Natural killer cell treated with Interleukin-12 subunit alpha and Interleukin-12 subunit beta and Interleukin-15 and Interleukin-18, amount 100 ng/mL, for 72 hours (primary cell): ENCODE results near the gene OR4D9. TPM values are rescaled to one million over a fixed set of nuclear protein-coding genes. Genes with fewer than 3 reads are reported as not detected.
"Not testable (repeated sequence)": the region's sequence is repeated elsewhere in the genome, so short reads cannot be mapped to it uniquely, and the experiment has no call there.

Source experiments
- ATAC-seq, 2 donors: fragments of 150-1000 bp; cut with Tn5 transposase in 1 of 2; sonication (Bioruptor Pico), chemical (Tn5 transposase) in 1 of 2; 2 replicates each; pipeline ENCODE4 v1.10.0; 2021
- DNase-seq: peaks from one replicate; pipeline ENCODE4 v3.0.0; 2022; ENCODE audit warnings: low spot score
- H3K27ac Mint-ChIP-seq, 2 donors: 1 replicate in 1 of 2; 2 replicates in 1 of 2; pipeline ENCODE4 v1.8.0; 2022; ENCODE audit warnings: mixed read lengths in 2 of 2, mild to moderate bottlenecking in 1 of 2, moderate library complexity in 1 of 2
- H3K27me3 Mint-ChIP-seq, 2 donors: 1 replicate in 1 of 2; 2 replicates in 1 of 2; pipeline ENCODE4 v1.8.0; 2022; ENCODE audit warnings: mixed read lengths in 2 of 2
- H3K36me3 Mint-ChIP-seq: one replicate; pipeline ENCODE4 v1.8.0; 2022; ENCODE audit warnings: mixed read lengths
- H3K4me1 Mint-ChIP-seq, 2 donors: 1 replicate in 1 of 2; 2 replicates in 1 of 2; pipeline ENCODE4 v1.8.0; 2022; ENCODE audit warnings: low read depth in 2 of 2, mixed read lengths in 2 of 2, mild to moderate bottlenecking in 1 of 2
- H3K4me3 Mint-ChIP-seq: one replicate; pipeline ENCODE4 v1.8.0; 2022; ENCODE audit warnings: mixed read lengths
- H3K9me3 Mint-ChIP-seq: 2 replicates; pipeline ENCODE4 v1.8.0; 2022; ENCODE audit warnings: mixed read lengths
- total RNA-seq, 2 donors: library from RNA; stranded (reverse); gene quantifications; one replicate each; pipeline ENCODE4 v1.2.3, GENCODE V29; 2022

The OR4D9 gene
- not detected for total RNA-seq

DNA sequence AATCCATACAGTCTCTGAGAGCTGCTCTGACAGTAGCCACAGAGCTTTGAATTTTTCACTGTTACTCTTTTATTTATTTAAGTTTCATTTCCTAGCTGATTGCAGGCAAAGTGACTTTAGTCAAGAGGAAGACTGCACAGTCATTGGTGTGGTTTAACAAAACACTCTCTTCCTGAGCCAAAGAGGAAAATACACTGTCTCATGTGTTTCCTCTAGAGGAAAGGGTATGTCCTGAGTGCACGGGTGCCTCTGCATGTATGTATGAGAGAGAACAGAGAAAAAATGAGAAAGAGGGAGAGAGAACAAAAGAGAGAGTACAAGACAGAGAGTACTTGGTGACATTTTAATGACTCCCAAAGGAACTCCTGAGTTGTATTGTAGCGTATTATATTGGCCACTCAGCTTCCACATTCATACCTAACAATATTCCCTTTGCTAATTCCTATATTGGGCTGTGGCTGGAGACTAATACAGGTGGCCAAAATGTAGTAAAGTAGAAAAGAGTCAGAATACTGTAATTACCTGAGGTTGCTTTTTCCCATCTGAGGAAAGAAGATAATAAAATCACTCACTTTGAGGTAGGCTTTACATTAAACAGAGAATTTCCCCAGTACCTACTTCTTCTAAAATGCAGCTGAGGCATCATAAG, at the start of gene OR4D9:
OR4D9 (plus strand) TSS at position 599 of the 649 bp plus-strand sequence. CDS start 3,374 bp downstream, outside the sequence.
- Mint-ChIP-seq H3K4me1 (peaks cover 2 to 10% of the 10 kb centered on the region in 2 donors), H3K9me3 (no peaks in the 10 kb centered on the region), H3K4me3 (peak within 1 kb of the TSS; percentile 20), H3K27me3 (peaks cover 10 to 23% of the 10 kb centered on the region in 2 donors), H3K27ac (no peak within 1 kb of the TSS), H3K36me3 (no peaks in the 10 kb centered on the region)
- no peak for ATAC-seq
- DNase-seq: no peak

DNA sequence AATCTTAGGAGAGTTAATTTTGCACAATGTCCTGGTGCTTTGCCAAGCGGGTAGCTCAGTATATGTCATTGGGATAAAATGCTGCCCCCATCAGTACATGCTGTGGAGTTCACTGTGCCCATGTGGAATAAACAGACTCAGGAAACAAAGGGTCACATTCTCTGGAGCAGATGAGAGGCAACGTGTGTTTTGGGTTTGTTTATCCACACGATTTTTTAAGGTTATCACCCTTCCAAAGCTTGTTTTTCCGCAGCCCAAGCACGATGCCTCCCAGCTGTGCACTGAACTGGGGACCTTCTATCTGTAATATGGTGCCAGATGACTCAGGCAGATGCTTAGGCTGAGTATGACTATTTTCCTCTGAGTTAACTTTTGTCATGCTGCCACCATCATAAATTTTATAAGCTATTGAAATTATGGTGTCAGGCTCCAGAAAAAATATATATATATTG, 48.1 kb upstream of the OR4D9 start:
- Mint-ChIP-seq H3K4me3 (no peak overlapping the region), H3K4me1 (no peaks in the 10 kb centered on the region), H3K27me3 (peaks cover 13 to 40% of the 10 kb centered on the region in 2 donors), H3K27ac (no peak overlapping the region), H3K9me3 (no peaks in the 10 kb centered on the region), H3K36me3 (no peaks in the 10 kb centered on the region)
- DNase-seq (no peak), ATAC-seq (peak in 1 of 2 donors; percentile 53)

DNA sequence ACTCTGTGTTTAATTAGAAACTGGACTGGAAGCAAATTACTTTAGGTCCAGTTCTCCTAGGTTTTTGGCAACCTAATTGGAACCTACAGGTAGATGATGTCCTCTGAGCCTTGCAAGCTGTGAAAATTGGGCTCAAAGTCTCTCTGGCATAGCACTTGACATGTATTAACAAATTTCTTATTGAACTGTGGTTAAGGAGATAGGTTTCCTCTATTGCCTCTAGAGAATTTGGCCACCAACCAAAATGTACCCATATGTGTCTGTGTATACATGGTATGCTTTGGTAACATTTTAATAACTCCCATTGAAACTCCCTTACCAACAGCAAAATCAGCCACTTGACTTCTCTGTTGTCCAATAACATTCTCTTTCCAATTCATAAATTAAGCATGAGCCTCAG, 38.3 kb upstream of the OR4D9 start, which contains the start of gene OR4D10:
OR4D10 (plus strand) TSS at position 301 of the 400 bp plus-strand sequence. CDS start 4,115 bp downstream, outside the sequence.
- Mint-ChIP-seq H3K4me1 (peaks cover 0 to 3% of the 10 kb centered on the region in 2 donors), H3K27me3 (peaks cover 13 to 31% of the 10 kb centered on the region in 2 donors), H3K4me3 (no peak within 1 kb of the TSS), H3K36me3 (no peaks in the 10 kb centered on the region), H3K27ac (no peak within 1 kb of the TSS), H3K9me3 (no peaks in the 10 kb centered on the region)
- DNase-seq (no peak), ATAC-seq (no peak)

DNA sequence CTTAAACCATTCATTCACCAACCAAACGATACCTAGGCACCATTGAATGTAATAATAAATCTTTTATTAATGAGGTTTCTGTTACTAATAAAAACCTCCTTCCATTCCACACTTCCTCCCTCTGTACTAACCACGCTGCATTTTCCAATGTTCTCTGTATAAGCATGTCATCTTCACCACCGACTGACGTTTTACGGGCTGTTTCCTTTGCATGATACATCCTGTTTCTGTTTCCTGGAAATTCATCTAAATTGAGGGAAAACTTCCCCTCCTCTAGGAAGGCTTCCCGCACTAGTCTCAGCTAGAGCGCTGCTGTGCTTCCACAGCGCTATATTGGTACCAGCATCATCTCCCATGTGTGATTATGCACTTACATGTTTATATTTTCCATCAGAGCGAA, 36.2 kb upstream of the OR4D9 start:
- H3K9me3 Mint-ChIP-seq: no peaks in the 10 kb centered on the region
- no peak for DNase-seq
- H3K4me1 Mint-ChIP-seq: peaks cover 0 to 3% of the 10 kb centered on the region in 2 donors

DNA sequence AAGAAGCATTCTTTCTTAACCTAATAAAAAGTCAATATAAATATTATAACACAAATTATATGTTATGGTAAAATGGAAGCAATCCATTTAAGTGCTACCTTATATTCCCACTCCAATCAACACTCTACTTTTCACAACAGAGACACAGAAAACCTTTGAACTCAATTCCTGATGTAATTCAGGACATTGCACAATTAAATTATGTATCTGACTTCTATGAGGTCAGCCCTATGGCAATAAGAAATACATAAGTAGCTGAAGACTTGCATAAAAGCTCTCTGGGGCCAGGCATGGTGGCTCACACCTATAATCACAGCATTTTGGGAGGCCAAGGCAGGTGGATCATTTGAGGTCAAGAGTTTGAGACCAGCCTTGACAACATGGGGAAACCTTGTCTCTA, 31.4 kb upstream of the OR4D9 start:
- Mint-ChIP-seq H3K36me3 (no peaks in the 10 kb centered on the region), H3K27me3 (peaks cover 12 to 22% of the 10 kb centered on the region in 2 donors), H3K27ac (no peak overlapping the region), H3K9me3 (no peaks in the 10 kb centered on the region), H3K4me3 (no peak overlapping the region), H3K4me1 (peaks cover 0 to 3% of the 10 kb centered on the region in 2 donors)
- ATAC-seq: no peak
- DNase-seq: no peak

More for the DNA sequence above, 36.2 kb upstream of the OR4D9 start:
- ATAC-seq: no peak
- Mint-ChIP-seq H3K36me3 (no peaks in the 10 kb centered on the region), H3K4me3 (no peak overlapping the region), H3K27me3 (peaks cover 16 to 33% of the 10 kb centered on the region in 2 donors), H3K27ac (no peak overlapping the region)

DNA sequence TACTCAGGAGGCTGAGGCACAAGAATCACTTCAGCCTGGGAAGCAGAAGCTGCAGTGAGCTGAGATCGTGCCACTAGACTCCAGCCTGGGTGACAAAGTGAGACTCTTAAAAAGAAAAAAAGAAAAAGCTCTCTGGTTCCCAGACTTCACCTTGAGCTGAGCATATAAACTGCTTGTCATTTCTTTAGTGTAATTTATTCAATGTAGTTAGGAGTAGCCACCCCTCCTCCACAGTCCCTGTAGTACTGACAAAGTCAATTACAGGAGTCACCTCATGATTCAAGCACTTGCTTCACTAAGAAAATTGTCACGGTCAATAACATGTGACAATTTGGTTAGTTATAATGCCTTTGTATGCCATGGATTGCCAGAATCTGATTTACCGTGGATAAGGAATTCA, 31.0 kb upstream of the OR4D9 start:
- no peak for ATAC-seq
- Mint-ChIP-seq H3K9me3 (no peaks in the 10 kb centered on the region), H3K4me3 (no peak overlapping the region), H3K27me3 (peaks cover 10 to 17% of the 10 kb centered on the region in 2 donors), H3K27ac (no peak overlapping the region), H3K36me3 (no peaks in the 10 kb centered on the region), H3K4me1 (peaks cover 0 to under 1% of the 10 kb centered on the region in 2 donors)
- no peak for DNase-seq

DNA sequence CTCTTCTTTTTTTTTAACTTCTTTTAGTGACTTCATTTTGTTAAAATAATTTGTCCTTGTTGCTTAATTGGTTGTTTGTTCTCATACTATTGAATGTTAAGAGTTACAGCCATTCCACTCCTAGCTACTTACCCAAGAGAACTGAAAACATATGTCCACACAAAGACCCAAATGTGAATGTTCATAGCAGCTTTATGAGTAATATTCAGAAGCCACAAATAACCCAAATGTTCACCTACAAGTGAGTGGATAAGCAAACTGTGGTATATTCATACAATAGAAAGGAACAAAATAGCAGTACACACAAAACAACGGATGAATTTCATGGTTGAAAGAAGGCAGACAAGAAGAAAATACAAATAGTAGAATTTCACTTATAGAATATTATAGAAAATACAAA, 9.4 kb upstream of the OR4D9 start:
- H3K27me3 Mint-ChIP-seq: peaks cover 18 to 42% of the 10 kb centered on the region in 2 donors
- H3K27ac Mint-ChIP-seq: no peak overlapping the region

DNA sequence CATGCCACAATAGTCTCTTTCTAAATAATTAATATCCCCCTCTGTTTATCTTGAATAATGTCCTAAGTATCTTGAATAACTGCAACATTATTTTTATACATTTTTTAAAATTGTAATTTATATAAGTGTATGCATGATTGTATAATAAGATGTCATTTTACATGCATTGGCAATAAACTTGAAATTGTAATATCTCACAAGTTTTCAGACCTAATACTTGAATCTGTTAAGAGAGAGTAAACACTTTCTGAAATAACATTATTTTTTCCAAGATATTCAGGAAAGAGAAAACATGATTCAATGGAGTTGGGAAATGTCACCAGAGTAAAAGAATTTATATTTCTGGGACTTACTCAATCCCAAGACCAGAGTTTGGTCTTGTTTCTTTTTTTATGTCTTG, 8.1 kb upstream of the OR4D9 start, which contains the start of gene OR4D11:
OR4D11 (plus strand) TSS at position 301 of the 400 bp plus-strand sequence; CDS start at position 301, 0 bp downstream.
- no peaks in the 10 kb centered on the region for H3K36me3 Mint-ChIP-seq
- H3K27ac Mint-ChIP-seq: no peak within 1 kb of the TSS
- ATAC-seq: no peak

More for the DNA sequence above, 9.4 kb upstream of the OR4D9 start:
- no peaks in the 10 kb centered on the region for H3K4me1 Mint-ChIP-seq
- DNase-seq (no peak), ATAC-seq (no peak)
- H3K36me3 Mint-ChIP-seq: no peaks in the 10 kb centered on the region
- no peaks in the 10 kb centered on the region for H3K9me3 Mint-ChIP-seq
- no peak overlapping the region for H3K4me3 Mint-ChIP-seq

DNA sequence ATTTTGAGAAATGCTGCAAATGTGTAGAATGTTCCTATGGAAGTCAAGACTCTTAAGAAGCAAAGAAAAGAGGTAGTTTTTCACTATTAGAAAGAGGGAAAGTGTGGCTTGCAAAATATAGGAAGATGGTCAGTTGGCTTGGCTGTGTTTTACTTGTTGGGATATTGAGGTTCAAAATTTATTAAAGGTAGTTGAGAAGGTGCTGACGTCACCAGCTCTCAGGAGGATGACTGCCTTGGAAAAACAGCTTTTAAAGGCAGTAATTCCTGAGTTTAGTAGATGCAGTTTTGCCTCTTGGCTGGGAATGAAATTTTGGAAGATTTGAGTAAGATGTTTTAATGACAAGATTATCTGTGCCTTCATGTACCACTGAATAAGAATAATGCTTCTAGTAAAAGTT, 336 bp downstream of the OR4D9 start:
- peaks cover 10 to 23% of the 10 kb centered on the region in 2 donors for H3K27me3 Mint-ChIP-seq
- DNase-seq: no peak
- H3K4me1 Mint-ChIP-seq: peaks cover 2 to 10% of the 10 kb centered on the region in 2 donors
- H3K36me3 Mint-ChIP-seq: no peaks in the 10 kb centered on the region
- no peaks in the 10 kb centered on the region for H3K9me3 Mint-ChIP-seq
- no peak for ATAC-seq
- H3K4me3 Mint-ChIP-seq: no peak overlapping the region
- H3K27ac Mint-ChIP-seq: no peak overlapping the region

More for the DNA sequence above, 8.1 kb upstream of the OR4D9 start, which contains the start of gene OR4D11:
- Mint-ChIP-seq H3K9me3 (no peaks in the 10 kb centered on the region), H3K4me3 (no peak within 1 kb of the TSS), H3K4me1 (no peaks in the 10 kb centered on the region), H3K27me3 (peaks cover 18 to 37% of the 10 kb centered on the region in 2 donors)
- no peak for DNase-seq

DNA sequence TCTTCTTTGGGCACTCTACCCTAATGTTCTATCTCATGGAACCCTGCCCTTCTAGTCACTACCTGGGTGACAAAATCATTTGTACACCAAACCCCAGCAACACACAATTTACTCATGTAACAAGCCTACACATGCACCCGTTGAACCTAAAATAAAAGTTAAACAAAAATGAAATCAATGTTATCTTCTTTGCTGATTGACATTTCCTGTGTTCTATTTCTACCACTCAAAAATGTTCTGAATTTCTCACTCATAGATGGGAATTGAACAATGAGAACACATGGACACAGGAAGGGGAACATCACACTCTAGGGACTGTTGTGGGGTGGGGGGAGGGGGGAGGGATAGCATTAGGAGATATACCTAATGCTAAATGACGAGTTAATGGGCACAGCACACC, 8.8 kb downstream of the OR4D9 start:
- H3K9me3 Mint-ChIP-seq: not testable (repeated sequence)

DNA sequence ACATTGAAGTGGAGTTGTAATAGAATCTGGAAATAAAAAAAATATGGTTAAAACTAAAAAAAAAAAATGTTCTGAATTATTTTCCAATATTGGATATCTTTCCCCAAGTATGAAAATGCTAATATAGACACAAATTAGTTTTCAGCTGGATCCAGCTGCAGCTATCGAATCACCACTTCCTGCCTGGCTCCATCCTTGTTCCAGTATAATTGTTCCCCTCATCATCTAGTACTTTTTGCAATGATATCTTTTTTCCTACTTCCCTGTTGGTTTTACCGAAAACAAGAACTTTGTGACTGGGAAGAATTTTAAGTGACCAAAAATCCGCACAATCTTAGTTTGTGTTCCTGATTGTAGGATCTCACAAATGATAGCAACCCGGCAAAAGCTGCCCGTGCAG, 9.4 kb downstream of the OR4D9 start:
- H3K36me3 Mint-ChIP-seq: no peaks in the 10 kb centered on the region
- peaks cover 11 to 15% of the 10 kb centered on the region in 2 donors for H3K27me3 Mint-ChIP-seq

More for the DNA sequence above, 8.8 kb downstream of the OR4D9 start:
- ATAC-seq, H3K27ac Mint-ChIP-seq, H3K4me1 Mint-ChIP-seq, H3K4me3 Mint-ChIP-seq, DNase-seq, H3K36me3 Mint-ChIP-seq: not testable (repeated sequence)
- H3K27me3 Mint-ChIP-seq: peaks cover 13 to 17% of the 10 kb centered on the region in 2 donors

DNA sequence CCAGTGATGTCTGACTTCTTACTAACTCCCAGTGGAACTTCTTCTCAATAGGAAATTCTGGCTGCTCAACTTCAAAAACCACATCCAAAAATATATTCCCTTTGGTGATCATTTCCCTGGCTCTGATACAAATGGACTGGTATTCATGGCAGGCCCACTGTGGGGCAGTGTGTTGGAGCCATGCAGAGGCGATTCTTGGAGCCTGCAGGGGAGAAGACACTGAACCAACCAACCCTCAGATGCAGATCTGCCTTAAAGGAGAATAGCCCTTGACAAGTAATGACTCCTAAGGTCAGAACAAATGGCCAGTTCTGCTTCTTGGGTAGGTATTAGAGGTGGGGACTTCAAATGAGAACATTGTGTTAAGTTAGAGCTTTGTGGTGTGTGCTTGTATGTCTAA, 12.2 kb downstream of the OR4D9 start:
- DNase-seq (no peak), ATAC-seq (no peak)
- no peaks in the 10 kb centered on the region for H3K9me3 Mint-ChIP-seq
- H3K36me3 Mint-ChIP-seq: no peaks in the 10 kb centered on the region
- no peaks in the 10 kb centered on the region for H3K4me1 Mint-ChIP-seq
- H3K27me3 Mint-ChIP-seq: peaks cover 10 to 21% of the 10 kb centered on the region in 2 donors
- no peak overlapping the region for H3K27ac Mint-ChIP-seq
- H3K4me3 Mint-ChIP-seq: no peak overlapping the region

More for the DNA sequence above, 9.4 kb downstream of the OR4D9 start:
- no peaks in the 10 kb centered on the region for H3K9me3 Mint-ChIP-seq
- no peaks in the 10 kb centered on the region for H3K4me1 Mint-ChIP-seq
- no peak overlapping the region for H3K27ac Mint-ChIP-seq
- no peak overlapping the region for H3K4me3 Mint-ChIP-seq
- DNase-seq (no peak), ATAC-seq (no peak)

DNA sequence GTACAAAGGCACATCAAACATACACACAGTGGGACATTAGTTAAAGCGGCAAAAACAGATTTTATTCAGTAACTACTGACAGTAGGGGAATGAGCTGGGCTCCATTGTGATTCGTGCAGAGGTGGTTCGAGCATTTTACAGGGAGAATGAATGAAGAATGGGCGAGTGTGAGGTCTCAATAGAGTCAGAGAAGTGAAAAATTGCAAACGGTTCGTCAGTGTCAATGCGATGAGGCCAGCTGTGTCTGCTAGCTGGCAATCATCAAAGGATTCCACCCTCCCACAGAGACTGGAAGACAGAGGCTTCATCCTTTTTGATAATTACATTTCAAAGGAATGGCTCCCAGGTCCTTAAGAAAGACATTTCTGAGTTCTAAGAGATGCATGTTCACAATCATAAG, 17.4 kb downstream of the OR4D9 start:
- no peak overlapping the region for H3K4me3 Mint-ChIP-seq
- ATAC-seq: no peak
- peaks cover 0 to 10% of the 10 kb centered on the region in 2 donors for H3K4me1 Mint-ChIP-seq
- no peak for DNase-seq
- H3K36me3 Mint-ChIP-seq: no peaks in the 10 kb centered on the region
- H3K9me3 Mint-ChIP-seq: no peaks in the 10 kb centered on the region
- H3K27ac Mint-ChIP-seq: no peak overlapping the region
- peaks cover 14 to 18% of the 10 kb centered on the region in 2 donors for H3K27me3 Mint-ChIP-seq

DNA sequence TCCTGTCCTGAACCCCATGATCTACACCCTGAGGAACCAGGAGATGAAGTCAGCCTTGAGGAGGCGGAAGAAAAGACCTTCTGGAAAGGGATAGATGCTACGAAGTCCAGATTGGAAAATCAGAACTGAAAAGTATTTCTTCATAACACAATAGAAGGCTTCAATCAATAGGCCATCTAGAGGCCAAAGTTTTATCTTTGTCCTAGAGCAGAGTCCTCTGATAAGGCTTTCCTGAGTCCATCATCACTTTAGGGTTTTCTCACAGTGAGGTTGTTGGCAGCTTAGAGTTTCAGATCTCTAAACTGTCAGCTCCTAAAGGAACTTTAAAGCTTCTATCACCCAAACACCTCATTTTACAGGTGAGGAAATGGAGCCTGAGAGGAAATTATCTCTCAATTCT, 21.3 kb downstream of the OR4D9 start:
- H3K9me3 Mint-ChIP-seq: no peaks in the 10 kb centered on the region
- H3K36me3 Mint-ChIP-seq: no peaks in the 10 kb centered on the region
- peaks cover 8 to 14% of the 10 kb centered on the region in 2 donors for H3K4me1 Mint-ChIP-seq
- no peak overlapping the region for H3K27ac Mint-ChIP-seq
- no peak for ATAC-seq
- H3K27me3 Mint-ChIP-seq: peaks cover 7 to 10% of the 10 kb centered on the region in 2 donors
- H3K4me3 Mint-ChIP-seq: no peak overlapping the region
- DNase-seq: no peak
